ENCODE measurements around the gene SNURF.

GRCh38 chr15:24986653-24987052, 31.9 kb downstream of the SNURF start:
- no peak for TF ChIP-seq CTCF (IDR thresholded peaks at IDR 0.05)
- TF ChIP-seq EZH2 (IDR thresholded peaks at IDR 0.05; ENCODE audit: borderline replicate concordance, insufficient read depth, low read depth, low read length, poor library complexity, severe bottlenecking): no peak
